NT2/D1 (cell line): Measurements from ENCODE around the gene MAP2.

Source experiments
- YY1 ChIP-seq: IDR thresholded peaks from 2 replicates; pipeline ENCODE4 v1.6.1; 2011; ENCODE audit not compliant: insufficient read length, insufficient read depth
- ZNF274 ChIP-seq: IDR thresholded peaks from 2 replicates; pipeline ENCODE4 v1.6.1; 2011; ENCODE audit warnings: mild to moderate bottlenecking, low read depth, low read length

DNA sequence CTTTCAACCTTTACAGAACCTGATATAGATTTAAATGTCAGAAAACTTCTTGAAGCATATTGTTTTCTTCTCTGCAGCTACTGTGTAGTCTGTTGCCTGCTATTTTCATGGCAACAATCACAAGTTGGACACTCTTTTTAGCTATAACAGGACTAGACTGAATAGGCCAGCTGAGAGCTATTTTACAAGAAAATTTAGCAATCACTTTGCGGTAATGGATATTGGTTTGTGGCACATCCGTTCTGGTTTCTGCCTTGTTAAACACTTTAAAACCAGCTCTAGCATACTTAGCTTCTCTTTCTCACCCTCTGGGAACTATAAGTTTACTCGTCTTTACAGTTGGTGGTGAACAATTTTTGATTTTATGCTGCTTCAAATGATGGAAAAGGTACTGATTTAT, 125.7 kb downstream of the MAP2 start:
- TF ChIP-seq YY1: no peak
- TF ChIP-seq ZNF274: no peak
